Pancreas (tissue), 10 donors: ENCODE data around the gene R3HCC1L. TPM values are rescaled to one million over a fixed set of nuclear protein-coding genes. Genes with fewer than 3 reads are reported as not detected.
"Not testable (repeated sequence)": the region's sequence is repeated elsewhere in the genome, so short reads cannot be mapped to it uniquely, and the experiment has no call there.

Experiments
- ATAC-seq, 4 donors: fragments of 200-7000 bp; cut with Tn5 transposase; one replicate each; pipeline versions ENCODE4 v1.8.0 to v1.9.1; 2020; ENCODE audit warnings: mild to moderate bottlenecking in 4 of 4, moderate library complexity in 4 of 4
- DNase-seq, 6 donors: peaks; one replicate each; pipeline ENCODE4 v3.0.0-alpha.2; 2020
- FAIRE-seq: peaks from 2 replicates; lab custom pipeline; 2012; peaks lifted over from hg19 to GRCh38; lab: Jason Lieb, UNC
- H3K27ac ChIP-seq, 4 donors: fragments of 200-600 bp; sonication (generic); 1 replicate in 3 of 4; 2 replicates in 1 of 4; pipeline versions ENCODE4 v1.5.0 to v1.8.0; 2020
- H3K27me3 ChIP-seq, 4 donors: fragments of 200-600 bp; one replicate each; pipeline ENCODE4 v1.8.0; 2021
- H3K36me3 ChIP-seq, 3 donors: fragments of 200-600 bp; sonication (generic) in 1 of 3; one replicate each; pipeline versions ENCODE4 v1.5.0 to v1.8.0; 2020 to 2021
- H3K4me1 ChIP-seq, 3 donors: fragments of 200-600 bp; one replicate each; pipeline ENCODE4 v1.8.0; 2021
- H3K4me3 ChIP-seq, 4 donors: fragments of 200-600 bp; sonication (generic) in 2 of 4; one replicate each; pipeline versions ENCODE4 v1.5.0 to v1.8.0; 2020 to 2021
- H3K9me3 ChIP-seq, 4 donors: fragments of 200-600 bp; one replicate each; pipeline ENCODE4 v1.8.0; 2021
- CTCF ChIP-seq, 4 donors: fragments of 200-600 bp; sonication (generic) in 3 of 4; IDR thresholded peaks; one replicate each; pipeline versions ENCODE4 v1.5.0 to v1.8.0; 2021; ENCODE audit warnings: antibody characterized with exemption in 4 of 4
- WGBS, 2 donors: extraction: QIAGEN DNeasy Blood & Tissue Kit; methylation state at CpG; one replicate each; pipeline ENCODE4 v1.1.7; 2013; 5-methylcytosine and 5-hydroxymethylcytosine counted together
- intact Hi-C, 3 donors: fragments of 100-400 bp; cut with DNase I; formaldehyde crosslinking; loops; one replicate each; pipeline versions ENCODE4 v1.11.1 to v1.14.2; 2022
- polyA plus RNA-seq, 2 donors: library from polyadenylated mRNA; stranded (reverse); fragments of 200-250 nt; gene quantifications; one replicate each; pipeline ENCODE4 v1.2.3, GENCODE V29; 2013
- total RNA-seq, 6 donors: library from RNA; stranded (reverse); fragmentation: NEBNext Ultra II Directional in 4 of 6; extraction: Animal tissue kit (Norgen Biotek cat#: 25700) in 4 of 6; gene quantifications; one replicate each; pipeline versions ENCODE4 v1.2.1 to v1.2.4, GENCODE V29; 2021 to 2023
- donor health status: healthy with polysubstance abuse.
- donor health status: DM: no; HTN: no; CAD: no; lungs with moderate emphysema.
- donor health status: DM: no; HTN: no; CAD: no.
- donor health status: control.
- donor health status: control.
- donor health status: Bipolar disorder and iron deficiency.
- donor health status: DM: yes; HTN: yes; CAD: no.
- donor health status: DM: no; HTN: no; CAD: no.
- donor health status: DM: no; HTN: no; CAD: no.
- donor health status: DM: yes; HTN: yes; CAD: no.

R3HCC1L gene
- total and polyA plus RNA-seq, 8 donors: 3.9 to 9.5 (median 4.9) TPM

GRCh38 chr10:98135222-98135899 lies 904 bp downstream of the R3HCC1L start:
- H3K4me3 ChIP-seq: peak overlapping the region; percentile 86 to 97 (median 93)
- 5% methylated on average over 13 of the region's 13 CpGs for WGBS, 2 donors
- intact Hi-C loops: no loop called here
- ATAC-seq (peak in 2 of 4 donors; percentile 3 to 12), FAIRE-seq (no peak), DNase-seq (peak in 1 of 6 donors; percentile 17)
- peaks cover 0 to 25% (median 15%) of the 10 kb centered on the region in 3 donors for H3K4me1 ChIP-seq
- peak overlapping the region; percentile 79 to 93 (median 91) for H3K27ac ChIP-seq
- no peaks in the 10 kb centered on the region for H3K9me3 ChIP-seq
- H3K27me3 ChIP-seq: no peaks in the 10 kb centered on the region
- no peaks in the 10 kb centered on the region for H3K36me3 ChIP-seq
- no peak for TF ChIP-seq CTCF (IDR thresholded peaks at IDR 0.05)

- peaks cover 0 to 25% (median 15%) of the 10 kb centered on the region in 3 donors for H3K4me1 ChIP-seq
- DNase-seq: peak in 1 of 6 donors; percentile 5
Observed at GRCh38 chr10:98136775-98137174, 2.3 kb downstream of the R3HCC1L start.

GRCh38 chr10:98138031-98138430 lies 3.6 kb downstream of the R3HCC1L start:
- H3K4me1 ChIP-seq: peaks cover 0 to 25% (median 18%) of the 10 kb centered on the region in 3 donors
- no peak for ATAC-seq
- no peak for TF ChIP-seq CTCF (IDR thresholded peaks at IDR 0.05)
- no peak overlapping the region for H3K4me3 ChIP-seq
- no peaks in the 10 kb centered on the region for H3K36me3 ChIP-seq
- no peak for FAIRE-seq
- H3K27me3 ChIP-seq: no peaks in the 10 kb centered on the region
- no peak for DNase-seq
- H3K27ac ChIP-seq: no peak overlapping the region
- intact Hi-C loops: no loop called here
- no peaks in the 10 kb centered on the region for H3K9me3 ChIP-seq

More at GRCh38 chr10:98136775-98137174, 2.3 kb downstream of the R3HCC1L start:
- H3K4me3 ChIP-seq, H3K36me3 ChIP-seq, intact Hi-C loops, H3K27ac ChIP-seq, H3K27me3 ChIP-seq, FAIRE-seq, H3K9me3 ChIP-seq, ATAC-seq: not testable (repeated sequence)
- 96 to 97% methylated on average over 16 of the region's 16 CpGs for WGBS, 2 donors

- DNase-seq: no peak
Observed at GRCh38 chr10:98139431-98139830, 5.0 kb downstream of the R3HCC1L start.

GRCh38 chr10:98141484-98142073 lies 7.1 kb downstream of the R3HCC1L start:
- H3K27me3 ChIP-seq: no peaks in the 10 kb centered on the region
- intact Hi-C loops: no loop called here
- DNase-seq (no peak), FAIRE-seq (no peak), ATAC-seq (no peak)
- H3K36me3 ChIP-seq: no peaks in the 10 kb centered on the region
- H3K27ac ChIP-seq: no peak overlapping the region
- peaks cover 6 to 23% (median 22%) of the 10 kb centered on the region in 3 donors for H3K4me1 ChIP-seq
- no peak overlapping the region for H3K4me3 ChIP-seq
- H3K9me3 ChIP-seq: no peaks in the 10 kb centered on the region
- TF ChIP-seq CTCF (IDR thresholded peaks at IDR 0.05): no peak

More at GRCh38 chr10:98139431-98139830, 5.0 kb downstream of the R3HCC1L start:
- WGBS, 2 donors: 65 to 70% methylated on average over 3 of the region's 3 CpGs
- H3K4me3 ChIP-seq: no peak overlapping the region
- TF ChIP-seq CTCF (IDR thresholded peaks at IDR 0.05): no peak
- FAIRE-seq: no peak
- H3K9me3 ChIP-seq: no peaks in the 10 kb centered on the region
- no peak for ATAC-seq
- intact Hi-C loops: no loop called here
- no peaks in the 10 kb centered on the region for H3K27me3 ChIP-seq
- H3K4me1 ChIP-seq: peaks cover 2 to 26% (median 20%) of the 10 kb centered on the region in 3 donors
- no peaks in the 10 kb centered on the region for H3K36me3 ChIP-seq
- no peak overlapping the region for H3K27ac ChIP-seq
